Trophoblast cell (in vitro differentiated cells and primary cell): ENCODE results near the gene SLC23A2.
"Not testable (repeated sequence)": the region's sequence is repeated elsewhere in the genome, so short reads cannot be mapped to it uniquely, and the experiment has no call there.

Experiments
- DNase-seq, 2 donors: peaks; one replicate each; pipeline ENCODE4 v3.0.0-alpha.2; 2016
- H2AFZ ChIP-seq: 2 replicates; pipeline ENCODE4 v1.6.1; 2013; ENCODE audit warnings: low read length, moderate library complexity, mild to moderate bottlenecking; ENCODE audit not compliant: insufficient read depth, poor library complexity
- H2AK5ac ChIP-seq: 2 replicates; pipeline ENCODE4 v1.6.1; 2013; ENCODE audit warnings: mild to moderate bottlenecking, low read length
- H2BK120ac ChIP-seq: 2 replicates; pipeline ENCODE4 v1.6.1; 2013; ENCODE audit warnings: low read length, mild to moderate bottlenecking, moderate library complexity; ENCODE audit not compliant: insufficient read depth, poor library complexity
- H2BK12ac ChIP-seq: 2 replicates; pipeline ENCODE4 v1.6.1; 2013; ENCODE audit warnings: mild to moderate bottlenecking, low read length, moderate library complexity
- H2BK5ac ChIP-seq: 2 replicates; pipeline ENCODE4 v1.6.1; 2013; ENCODE audit warnings: low read length, low read depth, moderate library complexity, mild to moderate bottlenecking; ENCODE audit not compliant: poor library complexity
- H3K14ac ChIP-seq: 2 replicates; pipeline ENCODE4 v1.6.1; 2013; ENCODE audit warnings: mild to moderate bottlenecking, low read length
- H3K18ac ChIP-seq: 2 replicates; pipeline ENCODE4 v1.6.1; 2013; ENCODE audit warnings: mild to moderate bottlenecking, low read length
- H3K23ac ChIP-seq: 2 replicates; pipeline ENCODE4 v1.6.1; 2013; ENCODE audit warnings: low read length
- H3K27ac ChIP-seq: 2 replicates; pipeline ENCODE4 v1.5.1; 2013; ENCODE audit warnings: low read depth, mild to moderate bottlenecking, inconsistent platforms, low read length, moderate library complexity
- H3K27me3 ChIP-seq: 2 replicates; pipeline ENCODE4 v1.6.1; 2013; ENCODE audit warnings: inconsistent platforms, mild to moderate bottlenecking, low read length, moderate library complexity; ENCODE audit not compliant: insufficient read depth
- H3K36me3 ChIP-seq, 2 experiments: 1 replicate in 1 of 2; 2 replicates in 1 of 2; pipeline ENCODE4 v1.6.1; 2013; ENCODE audit warnings: low read length in 2 of 2, mild to moderate bottlenecking in 2 of 2, moderate library complexity in 1 of 2; ENCODE audit not compliant: insufficient read depth in 2 of 2, control insufficient read depth in 1 of 2
- H3K4ac ChIP-seq: 2 replicates; pipeline ENCODE4 v1.6.1; 2013; ENCODE audit warnings: low read depth, mild to moderate bottlenecking, low read length, moderate library complexity
- H3K4me1 ChIP-seq, 2 experiments: 1 replicate in 1 of 2; 2 replicates in 1 of 2; pipeline ENCODE4 v1.6.1; 2013; ENCODE audit warnings: low read length in 2 of 2, mild to moderate bottlenecking in 2 of 2, moderate library complexity in 1 of 2; ENCODE audit not compliant: insufficient read depth in 2 of 2, control insufficient read depth in 1 of 2
- H3K4me2 ChIP-seq: 2 replicates; pipeline ENCODE4 v1.6.1; 2013; ENCODE audit warnings: inconsistent platforms, mild to moderate bottlenecking, low read length, moderate library complexity
- H3K4me3 ChIP-seq: 2 replicates; pipeline ENCODE4 v1.5.1; 2013; ENCODE audit warnings: mild to moderate bottlenecking, low read depth, low read length, inconsistent platforms
- H3K79me1 ChIP-seq: one replicate; pipeline ENCODE4 v1.6.1; 2013; ENCODE audit warnings: low read length
- H3K79me2 ChIP-seq: 2 replicates; pipeline ENCODE4 v1.6.1; 2013; ENCODE audit warnings: low read length, mild to moderate bottlenecking; ENCODE audit not compliant: control insufficient read depth, insufficient read depth, poor library complexity
- H3K9ac ChIP-seq: 2 replicates; pipeline ENCODE4 v1.6.1; 2013; ENCODE audit warnings: mild to moderate bottlenecking, low read length
- H3K9me3 ChIP-seq: 2 replicates; pipeline ENCODE4 v1.6.1; 2013; ENCODE audit warnings: low read depth, mild to moderate bottlenecking, control low read depth, inconsistent platforms, low read length; ENCODE audit not compliant: insufficient read depth
- H4K12ac ChIP-seq: 2 replicates; pipeline ENCODE4 v1.6.1; 2013; ENCODE audit warnings: low read depth, mild to moderate bottlenecking, low read length, moderate library complexity
- H4K8ac ChIP-seq: 2 replicates; pipeline ENCODE4 v1.6.1; 2013; ENCODE audit warnings: low read depth, mild to moderate bottlenecking, low read length, moderate library complexity
- H4K91ac ChIP-seq: one replicate; pipeline ENCODE4 v1.6.1; 2013; ENCODE audit warnings: low read depth, mild to moderate bottlenecking, low read length, moderate library complexity
- WGBS: extraction: QIAGEN DNeasy Blood & Tissue Kit; methylation state at CpG from one replicate; pipeline ENCODE4 v1.1.7; 2013; ENCODE audit warnings: missing lambda C conversion rate; ENCODE audit not compliant: insufficient read length, insufficient coverage; ENCODE audit errors: extremely low coverage; 5-methylcytosine and 5-hydroxymethylcytosine counted together

SLC23A2 gene

GRCh38 chr20:5031206-5031557, 29.9 kb upstream of the SLC23A2 start:
- Histone ChIP-seq H3K27ac (peak overlapping the region; percentile 84), H3K36me3 (no peaks in the 10 kb centered on the region)
- no CpG with 5 or more reads among the region's 10 CpGs for WGBS

GRCh38 chr20:5030348-5031205, 29.3 kb upstream of the SLC23A2 start:
- Histone ChIP-seq H4K91ac (peak overlapping the region; percentile 83), H3K79me1 (peaks cover 35% of the 10 kb centered on the region), H3K4me1 (peaks cover 26 to 33% of the 10 kb centered on the region in 2 experiments), H3K23ac (no peak overlapping the region), H3K14ac (peak overlapping the region; percentile 59), H4K8ac (peak overlapping the region; percentile 1), H3K4me2 (no peak overlapping the region), H3K18ac (peak overlapping the region; percentile 3), H3K79me2 (peaks cover 3% of the 10 kb centered on the region), H4K12ac (no peak overlapping the region), H2AFZ (no peak overlapping the region), H2BK5ac (peak overlapping the region; percentile 48), H3K27me3 (no peaks in the 10 kb centered on the region), H3K36me3 (no peaks in the 10 kb centered on the region), H2AK5ac (peak overlapping the region; percentile 13), H2BK12ac (peak overlapping the region; percentile 70), H2BK120ac (peak overlapping the region; percentile 27), H3K4ac (peak overlapping the region; percentile 30), H3K4me3 (no peak overlapping the region), H3K27ac (peak overlapping the region; percentile 84), H3K9me3 (no peaks in the 10 kb centered on the region), H3K9ac (no peak overlapping the region)
- WGBS, result no CpG with 5 or more reads among the region's 10 CpGs
- DNase-seq, result peak in 1 of 2 donors; percentile 59

More at GRCh38 chr20:5031206-5031557, 29.9 kb upstream of the SLC23A2 start:
- Histone ChIP-seq H2AFZ (no peak overlapping the region), H3K14ac (no peak overlapping the region), H3K4me1 (peaks cover 26 to 33% of the 10 kb centered on the region in 2 experiments), H3K4me3 (no peak overlapping the region), H2BK120ac (peak overlapping the region; percentile 27), H3K27me3 (no peaks in the 10 kb centered on the region), H3K79me2 (peaks cover 3% of the 10 kb centered on the region), H3K9me3 (no peaks in the 10 kb centered on the region), H4K12ac (no peak overlapping the region), H2AK5ac (no peak overlapping the region), H3K4me2 (no peak overlapping the region), H3K79me1 (peaks cover 35% of the 10 kb centered on the region), H2BK5ac (no peak overlapping the region), H2BK12ac (no peak overlapping the region), H3K18ac (no peak overlapping the region), H3K9ac (no peak overlapping the region), H4K8ac (no peak overlapping the region), H3K23ac (no peak overlapping the region), H4K91ac (peak overlapping the region; percentile 29), H3K4ac (no peak overlapping the region)
- DNase-seq, result peak; percentile 97 to 99

GRCh38 chr20:5028258-5029059, 27.1 kb upstream of the SLC23A2 start:
- not testable (repeated sequence) for H3K14ac ChIP-seq, H3K9me3 ChIP-seq, H4K91ac ChIP-seq, H2BK120ac ChIP-seq, H2BK5ac ChIP-seq, H3K36me3 ChIP-seq, H2AFZ ChIP-seq, H4K8ac ChIP-seq, H3K27me3 ChIP-seq, H4K12ac ChIP-seq, H2AK5ac ChIP-seq, H2BK12ac ChIP-seq, H3K4me3 ChIP-seq, H3K4ac ChIP-seq, H3K9ac ChIP-seq, H3K79me2 ChIP-seq, H3K18ac ChIP-seq, H3K23ac ChIP-seq
- WGBS, result no CpG with 5 or more reads among the region's 4 CpGs
- Histone ChIP-seq H3K79me1 (peaks cover 30% of the 10 kb centered on the region), H3K27ac (peak overlapping the region; percentile 84), H3K4me1 (peaks cover 21 to 25% of the 10 kb centered on the region in 2 experiments), H3K4me2 (peak overlapping the region; percentile 20)
- DNase-seq, result peak; percentile 96 to 98

- no peak for DNase-seq
- Histone ChIP-seq H3K4me1 (peaks cover 2 to 4% of the 10 kb centered on the region in 2 experiments), H4K12ac (no peak overlapping the region), H4K91ac (peak overlapping the region; percentile 56), H3K23ac (no peak overlapping the region), H2BK5ac (no peak overlapping the region), H2AK5ac (no peak overlapping the region), H3K9ac (no peak overlapping the region), H3K14ac (no peak overlapping the region), H2BK120ac (no peak overlapping the region), H3K79me1 (peaks cover 9% of the 10 kb centered on the region), H3K4me2 (no peak overlapping the region), H3K4ac (no peak overlapping the region), H3K79me2 (no peaks in the 10 kb centered on the region), H3K27me3 (no peaks in the 10 kb centered on the region), H3K36me3 (no peaks in the 10 kb centered on the region), H2BK12ac (no peak overlapping the region), H4K8ac (no peak overlapping the region), H3K27ac (no peak overlapping the region), H2AFZ (no peak overlapping the region), H3K4me3 (no peak overlapping the region), H3K9me3 (no peaks in the 10 kb centered on the region), H3K18ac (no peak overlapping the region)
- no CpG with 5 or more reads among the region's 4 CpGs for WGBS
Measured at GRCh38 chr20:5024982-5025381, 23.7 kb upstream of the SLC23A2 start.
